HG03342 (cell line): Measurements from ENCODE around the gene TRERF1.

Experiments used
- ATAC-seq: cut with Tn5 transposase; IDR thresholded peaks from one replicate; pipeline ENCODE4 v1.9.1; 2021; ENCODE audit warnings: mild to moderate bottlenecking, moderate library complexity; ENCODE audit not compliant: unreplicated experiment

The TRERF1 gene

GRCh38 chr6:42259286-42259685 is 192.4 kb downstream of the TRERF1 start:
- no peak for ATAC-seq

- no peak for ATAC-seq
Observed at GRCh38 chr6:42257614-42258013, 194.1 kb downstream of the TRERF1 start.

DNA sequence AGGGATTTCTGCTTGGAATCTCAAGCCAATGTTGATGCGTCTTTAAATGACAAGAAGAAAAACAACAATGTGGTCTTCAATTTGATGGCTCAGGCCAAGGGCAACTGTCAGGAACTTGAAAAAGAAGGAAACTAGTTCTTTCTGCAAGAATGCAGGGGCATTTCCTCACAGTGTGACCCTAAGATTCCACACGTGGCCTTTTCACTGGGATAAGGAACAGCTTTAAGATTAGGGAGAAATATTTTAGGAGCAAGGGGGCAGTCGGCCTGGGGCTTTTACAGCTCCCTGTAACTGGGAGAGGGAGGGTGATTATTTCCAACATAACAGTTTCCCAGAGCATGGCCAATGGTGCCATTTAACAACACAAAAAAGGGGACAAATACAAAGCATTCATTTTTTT is 194.7 kb downstream of the TRERF1 start:
- no peak for ATAC-seq

- ATAC-seq, result no peak
Observed at GRCh38 chr6:42255050-42255449, 196.7 kb downstream of the TRERF1 start.

DNA sequence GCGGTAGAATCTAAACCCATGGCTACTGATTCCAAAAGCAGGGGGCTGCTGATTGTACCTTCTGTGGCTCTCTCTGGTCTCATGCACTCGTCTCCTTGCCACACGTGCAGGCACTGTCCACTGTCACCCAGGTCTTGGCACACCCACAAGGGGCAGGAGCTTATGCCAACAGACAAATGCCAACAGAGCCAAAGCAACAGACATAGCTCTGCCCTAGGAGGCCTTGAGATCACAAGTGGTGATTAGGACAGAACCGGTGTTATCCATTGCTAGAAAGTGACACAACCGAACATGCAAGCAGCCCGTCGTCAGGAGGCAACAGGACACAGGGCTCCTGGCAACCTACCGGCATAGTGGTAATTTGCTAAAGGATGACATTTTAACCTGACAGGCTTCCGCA is 197.2 kb downstream of the TRERF1 start:
- ATAC-seq, result no peak

GRCh38 chr6:42251911-42252637 is 199.7 kb downstream of the TRERF1 start:
- ATAC-seq, result no peak

- no peak for ATAC-seq
Observed at GRCh38 chr6:42251500-42251899, 200.2 kb downstream of the TRERF1 start.

GRCh38 chr6:42250274-42250931 is 201.3 kb downstream of the TRERF1 start:
- no peak for ATAC-seq

GRCh38 chr6:42249279-42249678 is 202.4 kb downstream of the TRERF1 start:
- ATAC-seq, result no peak

- no peak for ATAC-seq
Observed at GRCh38 chr6:42243046-42243445, 208.7 kb downstream of the TRERF1 start.

GRCh38 chr6:42241915-42242314 is 209.8 kb downstream of the TRERF1 start:
- no peak for ATAC-seq

GRCh38 chr6:42239736-42240375 is 211.9 kb downstream of the TRERF1 start:
- no peak for ATAC-seq

DNA sequence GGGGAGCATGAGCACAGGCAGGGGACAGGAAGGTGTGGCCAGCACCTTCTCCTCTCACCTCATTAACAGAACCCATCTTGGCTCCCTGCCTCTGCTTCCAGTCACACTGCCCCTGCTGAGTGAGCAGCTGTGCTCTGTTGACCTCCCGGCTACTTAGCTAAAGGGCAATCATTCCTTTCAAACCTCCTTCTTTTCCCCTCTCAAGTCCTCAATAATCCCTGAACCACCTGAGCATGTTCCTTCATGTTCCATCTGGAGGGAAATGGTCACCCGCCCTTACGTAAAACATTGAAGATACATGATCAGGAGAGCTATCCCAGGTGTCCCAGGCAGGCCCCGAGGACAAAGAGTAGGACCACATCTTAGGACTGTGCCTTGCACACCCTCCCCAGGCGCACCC is 212.4 kb downstream of the TRERF1 start:
- no peak for ATAC-seq

- no peak for ATAC-seq
Observed at GRCh38 chr6:42237857-42238256, 213.9 kb downstream of the TRERF1 start.

GRCh38 chr6:42236682-42237473 is 214.8 kb downstream of the TRERF1 start:
- no peak for ATAC-seq

GRCh38 chr6:42236030-42236429 is 215.7 kb downstream of the TRERF1 start:
- no peak for ATAC-seq

DNA sequence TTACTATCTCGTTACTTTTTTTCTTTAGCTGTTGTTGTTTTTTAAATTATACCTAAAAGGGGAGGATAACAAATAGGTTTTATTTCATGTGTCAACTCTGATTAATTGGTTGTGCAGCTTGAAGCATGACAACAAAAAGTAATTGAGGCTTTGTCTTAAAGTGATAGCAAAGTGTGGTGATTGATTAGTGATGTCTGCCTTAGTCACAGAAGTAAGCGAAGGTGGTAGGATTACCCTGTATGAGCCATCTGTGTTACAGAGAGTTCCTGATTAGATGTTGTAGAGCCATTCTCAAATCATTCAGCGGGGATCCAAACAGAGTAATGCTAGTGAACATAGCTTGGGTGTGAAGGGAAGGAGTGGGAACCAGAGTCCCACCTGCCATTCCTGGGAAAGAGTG is 219.7 kb downstream of the TRERF1 start:
- no peak for ATAC-seq

- no peak for ATAC-seq
Observed at GRCh38 chr6:42230345-42231321, 221.1 kb downstream of the TRERF1 start.

- ATAC-seq, result no peak
Observed at GRCh38 chr6:42229506-42230119, 222.1 kb downstream of the TRERF1 start.

GRCh38 chr6:42228305-42228704 is 223.4 kb downstream of the TRERF1 start:
- ATAC-seq, result no peak
